GM18858 (cell line): ENCODE results near the gene TMTC3.
"Not testable (repeated sequence)": the region's sequence is repeated elsewhere in the genome, so short reads cannot be mapped to it uniquely, and the experiment has no call there.

Source experiments
- ATAC-seq: cut with Tn5 transposase; IDR thresholded peaks from one replicate; pipeline ENCODE4 v1.9.1; 2021; ENCODE audit not compliant: unreplicated experiment

Gene TMTC3

DNA sequence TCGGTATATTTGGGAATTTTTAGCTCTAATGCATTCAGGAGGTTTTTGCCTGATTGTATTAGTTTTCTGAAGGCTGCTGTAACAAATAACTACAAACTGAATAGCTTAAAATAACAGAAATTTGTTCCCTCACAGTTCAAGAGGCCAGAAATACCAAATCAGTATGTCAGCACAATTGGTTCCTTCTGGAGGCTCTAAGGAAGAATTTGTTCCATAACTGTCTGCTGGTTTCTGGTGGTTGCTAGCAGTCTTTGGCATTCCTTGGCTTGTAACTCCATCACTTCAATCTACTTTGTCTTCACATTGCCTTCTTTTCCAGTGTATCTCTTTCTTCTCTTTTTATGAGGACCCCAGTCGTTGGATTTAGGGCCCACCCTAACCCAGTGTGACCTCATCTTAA lies 21.3 kb downstream of the TMTC3 start:
- ATAC-seq = no peak

DNA sequence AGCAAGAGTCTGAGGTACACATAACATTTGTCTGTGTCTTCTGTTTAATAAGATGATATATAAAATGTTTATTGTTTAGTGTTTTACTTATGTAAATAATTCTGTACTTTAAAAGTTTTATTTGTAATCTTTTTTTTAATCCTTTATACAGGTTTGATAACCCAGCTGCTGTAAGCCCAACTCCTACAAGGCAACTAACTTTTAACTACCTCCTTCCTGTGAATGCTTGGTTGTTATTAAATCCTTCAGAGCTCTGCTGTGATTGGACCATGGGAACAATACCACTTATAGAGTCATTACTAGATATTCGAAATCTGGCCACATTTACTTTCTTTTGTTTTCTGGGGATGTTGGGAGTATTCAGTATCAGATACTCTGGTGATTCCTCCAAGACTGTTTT lies 24.1 kb downstream of the TMTC3 start:
- no peak for ATAC-seq

DNA sequence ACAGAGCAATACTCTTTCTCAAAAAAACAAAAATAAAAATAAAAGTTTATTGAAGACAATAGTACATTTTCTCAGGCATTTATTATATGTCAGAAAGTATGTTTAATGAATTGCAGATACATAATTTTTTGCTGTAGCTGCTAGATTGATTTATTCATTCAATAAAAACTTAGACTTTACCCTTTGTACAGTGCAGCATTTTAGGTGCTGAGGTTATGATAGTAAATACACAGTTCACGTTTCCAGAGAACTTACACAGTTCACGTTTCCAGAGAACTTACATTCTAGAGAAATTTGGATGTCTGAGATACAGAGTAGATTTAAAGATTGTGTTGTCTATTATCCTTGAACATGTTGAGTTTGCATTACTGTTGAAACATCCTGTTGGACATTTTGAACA lies 25.3 kb downstream of the TMTC3 start:
- ATAC-seq = no peak

DNA sequence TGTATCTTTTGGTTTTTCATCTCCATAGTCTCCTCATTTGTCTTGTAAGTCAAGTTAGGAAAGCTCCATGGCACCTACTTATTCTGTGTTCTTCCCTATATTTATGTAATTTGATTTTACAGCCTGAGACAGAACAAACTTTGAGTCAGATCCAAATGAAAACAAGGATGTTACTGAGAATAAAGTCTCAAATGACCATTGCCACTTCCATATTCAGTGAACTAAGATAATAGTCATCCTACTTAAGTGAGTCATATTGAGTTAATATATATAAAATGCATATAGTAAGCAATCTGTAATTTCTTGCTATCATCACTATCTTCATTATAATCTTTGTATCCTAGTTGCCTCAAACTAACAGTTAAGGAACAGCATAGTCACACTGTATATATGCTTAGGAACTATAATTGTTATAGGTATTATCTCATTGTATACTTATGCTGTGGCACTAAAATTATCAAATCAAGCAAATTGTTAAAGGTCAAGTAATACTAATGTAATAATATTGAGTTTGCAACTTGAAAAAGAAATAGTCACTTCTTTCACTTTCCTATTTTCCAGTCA lies 30.8 kb downstream of the TMTC3 start:
- no peak for ATAC-seq

DNA sequence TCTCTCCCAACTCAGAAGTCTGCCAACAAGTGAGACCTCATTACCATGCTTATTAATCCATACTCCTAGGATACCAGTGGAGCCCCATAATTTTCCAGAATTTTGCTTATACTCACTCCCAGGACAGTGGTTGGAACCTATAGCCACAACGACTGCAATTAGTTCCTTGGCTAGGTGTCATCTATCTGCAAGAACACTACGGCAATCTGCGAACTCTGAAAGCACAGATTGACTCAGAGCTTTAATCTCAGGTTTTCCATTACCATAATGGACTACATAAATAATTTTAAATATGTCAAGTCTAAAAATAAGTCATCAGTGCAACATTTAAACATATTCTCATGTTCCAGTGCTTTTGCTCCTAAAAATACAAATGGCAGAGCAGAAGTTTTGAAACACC lies 33.4 kb downstream of the TMTC3 start:
- ATAC-seq = no peak

DNA sequence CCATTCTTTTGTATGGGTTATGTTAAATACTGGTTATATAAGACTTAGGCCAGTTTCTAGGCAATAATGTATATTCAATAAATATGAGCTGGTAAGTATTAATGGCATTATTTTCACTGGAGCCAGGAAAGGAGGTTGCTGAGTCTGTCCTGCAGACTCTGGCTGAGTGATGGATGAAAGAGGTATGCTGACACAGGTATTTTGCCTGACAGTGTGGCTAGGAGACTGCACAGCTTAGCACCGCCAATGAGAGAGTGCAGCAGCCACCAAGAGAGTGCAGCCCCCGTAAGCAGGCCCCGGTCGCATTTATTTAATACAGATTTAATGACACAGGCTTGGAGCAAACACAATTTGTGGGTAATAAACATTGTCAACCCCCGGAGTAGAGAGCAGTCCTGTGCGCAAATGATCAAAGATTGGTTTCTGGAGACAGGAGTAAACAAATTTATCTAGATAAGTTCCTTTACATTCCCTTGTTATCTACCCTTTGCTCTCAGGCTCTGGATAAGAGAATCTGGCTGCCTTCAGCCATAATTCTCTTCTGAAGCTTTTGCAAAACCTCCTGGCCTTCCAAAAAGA lies 37.4 kb downstream of the TMTC3 start:
- no peak for ATAC-seq

GRCh38 chr12:88181881-88182280 lies 39.8 kb downstream of the TMTC3 start:
- ATAC-seq = no peak

- ATAC-seq = no peak
Measured at GRCh38 chr12:88182416-88182815, 40.3 kb downstream of the TMTC3 start.

- ATAC-seq = no peak
Measured at GRCh38 chr12:88184196-88184595, 42.1 kb downstream of the TMTC3 start.

GRCh38 chr12:88185279-88185678 lies 43.2 kb downstream of the TMTC3 start:
- no peak for ATAC-seq

GRCh38 chr12:88185988-88186387 lies 43.9 kb downstream of the TMTC3 start:
- ATAC-seq = peak; percentile 96

DNA sequence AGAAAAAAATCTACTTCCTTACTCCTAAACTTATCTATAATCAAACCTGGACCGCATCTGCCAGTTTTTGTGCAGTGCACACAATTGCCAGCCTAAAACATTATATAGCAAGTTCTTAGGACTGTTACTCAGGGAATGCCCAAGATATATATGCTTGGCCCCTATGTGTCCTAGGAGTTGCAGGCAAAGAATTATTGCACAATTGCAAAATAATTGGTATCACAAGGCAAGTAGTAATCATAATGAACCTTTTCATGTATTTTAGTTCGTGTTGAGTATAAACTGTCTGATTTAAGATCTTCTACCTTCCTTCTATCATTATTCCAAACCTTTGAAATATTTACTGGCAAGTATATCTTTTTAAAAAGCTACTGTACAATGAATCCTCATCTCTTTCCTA lies 45.5 kb downstream of the TMTC3 start:
- ATAC-seq = no peak

- no peak for ATAC-seq
Measured at GRCh38 chr12:88188180-88188579, 46.1 kb downstream of the TMTC3 start.

DNA sequence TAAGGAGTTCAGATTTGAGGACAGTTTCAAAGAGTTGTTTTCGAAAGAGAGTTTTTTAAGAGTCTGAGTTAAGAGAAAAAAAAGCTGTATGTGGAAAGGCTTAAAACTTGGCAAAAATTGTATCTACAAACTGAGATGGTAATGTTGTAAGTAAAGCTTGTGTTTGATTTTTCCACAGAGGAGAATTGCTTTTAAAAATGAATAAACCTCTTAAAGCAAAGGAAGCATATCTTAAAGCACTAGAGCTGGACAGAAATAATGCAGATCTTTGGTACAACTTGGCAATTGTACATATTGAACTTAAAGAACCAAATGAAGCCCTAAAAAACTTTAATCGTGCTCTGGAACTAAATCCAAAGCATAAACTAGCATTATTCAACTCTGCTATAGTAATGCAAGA lies 50.3 kb downstream of the TMTC3 start:
- no peak for ATAC-seq

DNA sequence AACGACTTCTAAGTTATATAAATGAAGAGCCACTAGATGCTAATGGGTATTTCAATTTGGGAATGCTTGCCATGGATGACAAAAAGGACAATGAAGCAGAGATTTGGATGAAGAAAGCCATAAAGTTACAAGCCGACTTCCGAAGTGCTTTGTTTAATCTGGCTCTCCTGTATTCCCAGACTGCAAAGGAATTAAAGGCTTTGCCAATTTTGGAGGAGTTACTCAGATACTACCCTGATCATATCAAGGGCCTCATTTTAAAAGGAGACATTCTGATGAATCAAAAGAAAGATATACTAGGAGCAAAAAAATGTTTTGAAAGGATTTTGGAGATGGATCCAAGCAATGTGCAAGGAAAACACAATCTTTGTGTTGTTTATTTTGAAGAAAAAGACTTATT lies 52.8 kb downstream of the TMTC3 start:
- no peak for ATAC-seq

DNA sequence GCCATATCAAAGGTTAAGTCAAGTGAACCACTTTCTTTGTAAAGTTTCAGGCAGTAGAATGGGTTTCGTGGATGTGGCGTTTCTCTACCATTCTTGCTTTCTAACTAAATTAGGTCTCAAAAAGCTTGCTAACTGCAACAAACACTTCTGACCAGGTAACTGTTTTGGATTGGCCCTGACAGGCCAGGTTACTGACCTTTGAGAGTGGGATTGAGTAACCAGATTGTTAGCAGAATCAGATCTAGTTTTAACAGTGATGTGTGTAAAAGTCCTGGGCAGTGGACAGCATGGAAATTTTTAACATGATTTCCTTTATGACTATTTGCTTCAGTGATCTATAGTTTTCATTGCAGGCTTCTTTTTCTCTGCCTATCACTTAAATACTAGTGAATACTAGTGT lies 57.9 kb downstream of the TMTC3 start:
- ATAC-seq = no peak

- ATAC-seq = no peak
Measured at GRCh38 chr12:88202500-88202899, 60.4 kb downstream of the TMTC3 start.

DNA sequence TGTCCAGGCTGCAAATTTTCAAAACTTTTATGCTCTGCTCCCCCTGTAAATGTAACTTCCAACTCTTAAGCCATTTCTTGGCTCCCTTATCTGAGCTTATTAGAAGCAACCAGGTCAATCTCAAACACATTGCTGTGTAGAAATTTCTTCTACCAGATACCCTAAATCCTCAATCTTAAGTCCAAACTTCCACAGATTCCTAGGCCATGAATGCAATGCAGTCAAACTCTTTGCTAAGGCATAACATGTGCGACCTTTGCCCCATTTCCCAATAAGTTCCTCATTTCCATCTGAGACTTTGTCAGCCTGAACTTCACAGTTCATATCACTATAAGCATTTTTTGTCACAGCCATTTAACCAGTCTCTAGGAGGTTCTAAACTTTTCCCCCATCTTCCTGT lies 64.5 kb downstream of the TMTC3 start:
- no peak for ATAC-seq

- ATAC-seq = no peak
Measured at GRCh38 chr12:88207921-88208620, 66.0 kb downstream of the TMTC3 start.

- ATAC-seq = no peak
Measured at GRCh38 chr12:88208661-88209060, 66.6 kb downstream of the TMTC3 start.

DNA sequence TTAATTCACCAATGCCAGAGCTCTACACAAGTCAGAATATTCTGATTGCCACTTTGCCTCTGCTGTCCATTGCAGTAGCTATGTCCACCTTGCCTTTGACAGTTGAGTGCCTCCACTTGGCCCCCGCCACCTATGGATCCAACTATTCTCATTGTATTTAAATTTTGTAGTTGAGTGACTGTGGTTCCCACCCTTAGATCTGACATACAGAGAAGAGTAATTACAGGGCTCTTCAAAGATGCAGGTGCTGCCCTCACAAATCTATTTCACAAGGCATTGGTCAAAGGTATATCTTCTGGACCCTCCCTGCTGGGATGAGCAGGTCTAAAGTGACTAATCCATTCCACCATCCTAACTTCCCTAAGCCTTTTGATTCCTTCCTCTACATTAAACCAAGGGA lies 68.2 kb downstream of the TMTC3 start:
- not testable (repeated sequence) for ATAC-seq

DNA sequence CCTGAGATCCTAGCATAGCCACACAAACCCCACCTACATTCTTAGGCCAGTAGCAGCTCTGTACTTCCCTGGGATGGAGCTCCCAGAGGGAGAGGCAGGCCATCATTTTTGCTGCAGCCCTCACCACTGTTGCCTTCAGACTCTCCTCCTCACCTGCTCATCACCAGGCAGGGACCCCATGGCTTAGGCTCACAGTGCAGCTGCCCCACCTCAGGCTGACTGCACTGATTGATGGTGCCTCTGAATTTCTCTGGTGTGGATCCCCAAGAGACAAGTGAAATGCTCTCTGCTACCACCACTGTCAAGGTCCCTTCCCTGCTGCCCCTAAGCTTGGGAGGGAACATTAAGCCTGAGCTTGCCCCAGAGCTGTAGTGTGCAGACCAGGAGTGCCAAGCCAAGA lies 76.2 kb downstream of the TMTC3 start:
- no peak for ATAC-seq

DNA sequence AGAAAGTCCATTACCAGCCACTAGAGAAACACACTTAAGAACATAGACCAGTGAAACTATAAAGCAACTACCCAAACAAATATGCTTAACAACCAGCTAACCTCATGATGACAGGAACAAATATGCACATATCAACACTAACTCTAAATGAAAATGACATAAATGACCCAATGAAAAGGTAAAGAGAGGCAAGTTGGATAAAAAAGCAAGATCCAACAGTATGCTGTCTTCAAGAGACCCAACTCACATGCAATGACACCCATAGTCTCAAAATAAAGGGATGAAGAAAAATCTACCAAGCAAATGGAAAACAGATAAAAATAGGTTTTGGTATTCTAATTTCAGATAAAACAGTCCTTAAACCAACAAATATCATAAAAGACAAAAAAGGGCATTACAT lies 77.8 kb downstream of the TMTC3 start:
- no peak for ATAC-seq
